Activated effector memory CD4-positive, alpha-beta T cell treated with anti-CD3 and anti-CD28 coated beads, Interleukin-2, amount 50 U/mL, for 16 hours (primary cell): ENCODE data around the gene FUBP1.
A peak's percentile ranks its signal among the peaks of the same experiment; 100 is the strongest.
"Not testable (repeated sequence)": the region's sequence is repeated elsewhere in the genome, so short reads cannot be mapped to it uniquely, and the experiment has no call there.

Source experiments
- DNase-seq: peaks from one replicate; pipeline ENCODE4 v3.0.0-alpha.2; 2020

FUBP1 gene, protein sequence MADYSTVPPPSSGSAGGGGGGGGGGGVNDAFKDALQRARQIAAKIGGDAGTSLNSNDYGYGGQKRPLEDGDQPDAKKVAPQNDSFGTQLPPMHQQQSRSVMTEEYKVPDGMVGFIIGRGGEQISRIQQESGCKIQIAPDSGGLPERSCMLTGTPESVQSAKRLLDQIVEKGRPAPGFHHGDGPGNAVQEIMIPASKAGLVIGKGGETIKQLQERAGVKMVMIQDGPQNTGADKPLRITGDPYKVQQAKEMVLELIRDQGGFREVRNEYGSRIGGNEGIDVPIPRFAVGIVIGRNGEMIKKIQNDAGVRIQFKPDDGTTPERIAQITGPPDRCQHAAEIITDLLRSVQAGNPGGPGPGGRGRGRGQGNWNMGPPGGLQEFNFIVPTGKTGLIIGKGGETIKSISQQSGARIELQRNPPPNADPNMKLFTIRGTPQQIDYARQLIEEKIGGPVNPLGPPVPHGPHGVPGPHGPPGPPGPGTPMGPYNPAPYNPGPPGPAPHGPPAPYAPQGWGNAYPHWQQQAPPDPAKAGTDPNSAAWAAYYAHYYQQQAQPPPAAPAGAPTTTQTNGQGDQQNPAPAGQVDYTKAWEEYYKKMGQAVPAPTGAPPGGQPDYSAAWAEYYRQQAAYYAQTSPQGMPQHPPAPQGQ

GRCh38 chr1:77978969-77979876, at the start of gene FUBP1:
TSS of gene FUBP1 (minus strand) at chr1:77979072. CDS start at chr1:77979004, 68 bp downstream.
- peak; percentile 97 for DNase-seq

DNA sequence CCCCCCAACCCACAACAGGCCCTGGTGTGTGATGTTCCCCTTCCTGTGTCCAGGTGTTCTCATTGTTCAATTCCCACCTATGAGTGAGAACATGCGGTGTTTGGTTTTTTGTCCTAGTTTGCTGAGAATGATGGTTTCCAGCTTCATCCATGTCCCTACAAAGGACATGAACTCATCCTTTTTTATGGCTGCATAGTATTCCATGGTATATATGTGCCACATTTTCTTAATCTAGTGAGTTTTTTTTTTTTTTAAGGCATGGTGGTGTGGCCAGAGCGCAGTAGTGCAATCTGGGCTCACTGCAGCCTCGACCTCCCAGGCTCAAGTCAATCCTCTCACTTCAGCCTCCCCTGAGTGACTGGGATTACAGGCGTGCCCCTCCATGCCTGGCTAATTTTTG, 42.3 kb upstream of the FUBP1 start:
- not testable (repeated sequence) for DNase-seq

DNA sequence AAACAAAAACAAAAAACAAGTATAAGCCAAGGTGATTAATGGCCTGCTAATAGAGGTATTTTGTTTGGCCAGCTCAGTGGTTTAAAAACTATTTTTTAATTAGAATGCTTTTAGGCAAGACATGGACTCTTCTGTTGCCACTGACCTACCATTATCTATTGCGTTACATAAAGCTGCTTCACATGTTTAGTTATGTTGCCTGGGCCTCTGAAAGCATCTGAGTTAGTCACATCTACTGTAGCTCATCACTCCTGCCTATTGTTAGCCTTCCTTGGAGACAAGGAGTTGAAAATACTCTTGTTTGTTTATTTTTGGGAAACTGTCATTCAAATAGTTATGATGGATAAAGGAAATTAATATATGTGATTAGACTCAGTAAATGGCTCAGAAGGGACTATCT, 40.2 kb upstream of the FUBP1 start:
- DNase-seq = no peak

GRCh38 chr1:78015148-78015547, 36.3 kb upstream of the FUBP1 start:
- no peak for DNase-seq

GRCh38 chr1:78011050-78011449, 32.2 kb upstream of the FUBP1 start:
- DNase-seq = no peak

DNA sequence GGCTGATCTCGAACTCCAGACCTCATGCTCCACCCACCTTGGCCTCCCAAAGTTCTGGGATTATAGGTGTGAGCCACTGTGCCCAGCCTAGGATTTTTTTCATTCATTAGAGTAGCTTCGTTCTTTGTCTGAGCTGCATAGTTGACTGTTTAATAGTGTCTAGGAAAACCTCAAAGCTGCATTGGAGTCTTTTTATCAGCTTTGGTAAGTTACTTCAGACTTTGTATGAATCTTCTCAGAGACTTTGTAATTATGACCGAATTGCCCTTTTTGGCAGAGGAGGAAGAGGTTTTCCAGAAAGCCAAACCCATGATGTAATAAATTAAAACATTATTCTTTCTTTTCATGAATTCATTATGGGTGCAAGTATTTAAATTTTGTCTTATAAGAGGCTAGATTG, 31.0 kb upstream of the FUBP1 start:
- DNase-seq = no peak

DNA sequence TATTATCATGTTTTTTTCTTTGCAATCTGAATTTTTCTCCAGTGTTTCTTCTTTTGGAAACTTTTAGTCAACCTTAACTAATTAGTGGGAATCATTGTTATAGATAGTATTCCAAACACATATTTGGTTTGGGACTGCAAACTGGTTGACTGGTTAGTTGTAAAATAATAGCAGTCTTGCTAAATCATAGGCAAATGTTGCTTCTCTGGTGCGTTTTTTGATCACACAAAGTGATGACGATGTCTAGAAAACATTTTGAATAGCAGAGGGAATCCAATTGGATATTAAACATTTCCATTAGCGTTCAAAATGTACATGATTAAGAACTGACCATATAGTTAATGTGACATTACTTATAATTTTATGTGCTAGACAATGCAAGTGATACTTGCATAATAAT, 30.4 kb upstream of the FUBP1 start:
- no peak for DNase-seq

- DNase-seq = no peak
Measured at GRCh38 chr1:78007677-78008341, 28.9 kb upstream of the FUBP1 start.

DNA sequence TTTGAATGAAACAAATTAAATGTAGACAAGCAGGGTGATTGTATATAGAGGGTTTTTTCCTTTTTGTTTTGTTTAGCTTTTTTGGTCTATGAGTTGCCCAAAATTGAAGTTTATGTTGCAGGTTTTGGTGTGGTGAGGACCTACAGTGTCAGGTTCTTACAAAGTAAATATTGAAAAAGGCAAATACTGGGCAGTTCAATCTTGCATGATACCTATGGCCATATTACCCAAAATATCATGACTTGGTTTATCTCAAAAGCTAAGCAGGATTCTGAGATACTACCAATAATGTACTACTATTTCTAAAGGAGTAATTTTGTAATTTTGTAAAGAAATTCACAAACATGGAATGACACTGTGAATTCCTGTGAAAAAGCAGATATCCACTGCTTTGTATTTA, 27.6 kb upstream of the FUBP1 start:
- no peak for DNase-seq

GRCh38 chr1:78005755-78006154, 26.9 kb upstream of the FUBP1 start:
- DNase-seq = no peak

- DNase-seq = no peak
Measured at GRCh38 chr1:78005448-78005722, 26.5 kb upstream of the FUBP1 start.

DNA sequence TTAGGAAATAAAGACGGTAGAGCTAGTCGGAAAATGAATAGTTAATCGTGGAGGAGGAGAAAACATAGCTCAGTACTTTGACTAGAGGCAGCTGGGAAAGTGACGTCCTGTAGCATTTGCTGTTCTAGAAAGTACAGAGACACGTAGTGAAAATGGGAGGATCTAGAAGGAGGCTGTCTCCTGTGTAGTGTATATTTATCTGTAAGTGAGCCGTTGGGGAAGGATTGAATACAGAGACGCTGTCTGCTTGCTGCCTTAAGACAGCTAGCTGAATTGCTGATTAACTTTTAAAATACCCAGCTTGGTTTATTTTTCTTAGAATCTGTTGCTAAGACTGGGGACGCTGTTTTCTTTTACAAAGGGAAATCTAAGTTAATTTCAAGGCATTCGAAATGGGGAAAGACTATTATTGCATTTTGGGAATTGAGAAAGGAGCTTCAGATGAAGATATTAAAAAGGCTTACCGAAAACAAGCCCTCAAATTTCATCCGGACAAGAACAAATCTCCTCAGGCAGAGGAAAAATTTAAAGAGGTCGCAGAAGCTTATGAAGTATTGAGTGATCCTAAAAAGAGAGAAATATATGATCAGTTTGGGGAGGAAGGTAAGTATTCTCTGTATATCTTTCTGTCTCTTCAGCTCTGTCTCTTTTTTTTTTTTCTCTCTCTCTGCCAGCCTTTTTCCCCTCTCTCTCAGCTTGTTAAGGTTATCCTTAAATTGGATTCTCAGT, 26.0 kb upstream of the FUBP1 start, which contains the start of gene DNAJB4:
TSS of gene DNAJB4 (plus strand) at position 221 of the 729 bp plus-strand sequence. CDS start at position 393, 172 bp downstream.
- DNase-seq = peak; percentile 77

GRCh38 chr1:78003882-78004718, 25.2 kb upstream of the FUBP1 start:
- DNase-seq = peak; percentile 76

GRCh38 chr1:78003070-78003746, 24.3 kb upstream of the FUBP1 start:
- no peak for DNase-seq

- not testable (repeated sequence) for DNase-seq
Measured at GRCh38 chr1:78000536-78000935, 21.7 kb upstream of the FUBP1 start.

DNA sequence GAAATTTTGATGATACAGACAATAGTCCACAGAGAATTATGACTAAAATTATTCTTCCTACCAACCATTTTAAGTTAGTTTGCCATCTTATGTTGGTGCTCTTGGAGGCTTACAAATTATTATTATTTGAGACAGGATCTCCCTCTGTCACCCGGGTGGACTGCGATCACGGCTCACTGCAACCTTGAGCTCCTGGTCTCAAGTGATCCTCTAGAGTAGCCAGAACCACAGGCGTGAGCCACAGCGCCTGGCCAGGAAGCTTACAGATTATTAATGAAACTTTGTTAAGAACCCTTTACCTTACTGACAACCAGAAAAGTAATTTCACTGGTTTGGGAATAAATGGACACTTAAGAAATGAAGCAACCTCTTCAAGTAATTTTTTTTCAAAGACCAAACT, 17.9 kb upstream of the FUBP1 start:
- DNase-seq = no peak

GRCh38 chr1:77994117-77994705, 15.3 kb upstream of the FUBP1 start:
- DNase-seq = no peak

DNA sequence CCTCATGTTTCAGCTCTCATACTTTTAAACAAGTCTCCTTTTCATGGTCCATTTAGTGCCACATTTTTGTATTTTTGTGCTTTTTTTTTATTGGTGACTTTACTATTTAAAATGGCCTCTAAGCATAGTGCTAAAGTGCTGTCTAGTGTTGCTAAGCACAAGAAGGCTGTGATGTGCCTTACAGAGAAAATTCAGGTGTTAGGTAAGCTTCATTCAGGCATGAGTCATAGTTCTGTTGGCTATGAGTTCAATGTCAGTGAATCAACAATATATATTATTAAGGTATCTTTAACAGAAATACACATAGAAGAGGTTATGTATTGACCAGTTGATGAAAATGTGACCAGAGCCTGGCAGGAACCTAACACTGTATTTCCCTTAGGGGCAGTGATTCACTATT, 12.8 kb upstream of the FUBP1 start:
- DNase-seq = no peak

GRCh38 chr1:77990629-77991204, 11.8 kb upstream of the FUBP1 start:
- DNase-seq = no peak

GRCh38 chr1:77989744-77990143, 10.9 kb upstream of the FUBP1 start:
- no peak for DNase-seq
